ENCODE data around the gene CYSRT1.

CYSRT1 gene

GRCh38 chr9:137190315-137190856, 34.6 kb upstream of the CYSRT1 start:
- DNase-seq (ENCODE audit: low read depth in 2 of 2) = no peak

GRCh38 chr9:137191245-137191644, 33.7 kb upstream of the CYSRT1 start:
- no peak for DNase-seq (ENCODE audit: low read depth in 2 of 2)

DNA sequence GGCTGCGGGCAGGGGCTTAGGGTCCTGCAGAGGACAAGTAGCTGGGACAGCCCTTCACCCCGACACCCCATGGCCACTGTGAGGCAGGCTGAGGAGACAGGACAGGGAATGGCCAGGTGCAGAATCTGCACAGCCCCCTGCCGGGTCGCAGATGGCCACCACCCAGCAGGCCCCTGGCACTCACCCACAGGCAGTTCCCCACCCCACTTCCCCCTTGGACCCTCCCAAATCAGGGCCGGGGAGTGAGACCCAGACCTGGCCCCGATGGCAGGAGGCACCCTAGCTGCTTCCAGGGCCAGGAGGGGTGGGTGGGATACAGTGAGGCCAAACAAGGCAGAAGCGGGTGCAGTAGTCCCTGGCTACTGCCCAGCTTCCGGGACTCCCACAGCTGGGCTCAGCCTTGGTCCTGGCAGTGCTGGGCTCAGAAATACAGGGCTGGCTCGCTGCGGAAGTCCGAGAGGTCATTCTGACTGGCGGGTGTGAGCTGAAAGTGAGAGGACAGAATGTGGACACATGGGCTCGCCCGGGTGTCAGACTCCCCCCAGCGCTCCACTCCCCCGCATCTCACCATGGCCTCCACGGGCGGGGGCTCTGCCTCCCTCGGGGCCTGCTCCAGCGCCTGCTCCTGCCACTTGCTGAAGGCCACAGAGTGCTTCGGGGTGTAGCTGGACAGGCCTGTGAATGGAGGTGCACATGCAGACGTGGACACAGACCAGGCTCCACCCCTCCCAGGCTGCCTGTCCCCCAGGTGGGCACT, 33.1 kb upstream of the CYSRT1 start:
- no peak for DNase-seq (ENCODE audit: low read depth in 2 of 2)

DNA sequence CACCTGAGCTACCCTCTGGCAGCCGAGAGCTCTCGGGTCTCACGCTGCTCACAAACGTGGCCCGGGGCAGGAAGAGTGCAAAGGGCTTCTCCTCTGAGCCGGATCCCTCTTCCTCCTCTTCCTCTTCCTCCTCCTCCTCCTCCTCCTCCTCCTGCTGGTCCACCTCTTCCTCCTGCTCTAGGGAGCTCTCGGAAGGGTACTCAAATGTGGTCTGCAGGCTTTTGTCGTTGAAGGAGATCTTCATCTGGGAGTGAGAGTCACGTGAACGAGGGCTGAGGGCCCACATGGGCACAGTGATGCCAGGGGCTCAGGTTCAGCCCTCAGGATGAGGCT, 32.6 kb upstream of the CYSRT1 start:
- no peak for DNase-seq (ENCODE audit: low read depth in 2 of 2)

DNA sequence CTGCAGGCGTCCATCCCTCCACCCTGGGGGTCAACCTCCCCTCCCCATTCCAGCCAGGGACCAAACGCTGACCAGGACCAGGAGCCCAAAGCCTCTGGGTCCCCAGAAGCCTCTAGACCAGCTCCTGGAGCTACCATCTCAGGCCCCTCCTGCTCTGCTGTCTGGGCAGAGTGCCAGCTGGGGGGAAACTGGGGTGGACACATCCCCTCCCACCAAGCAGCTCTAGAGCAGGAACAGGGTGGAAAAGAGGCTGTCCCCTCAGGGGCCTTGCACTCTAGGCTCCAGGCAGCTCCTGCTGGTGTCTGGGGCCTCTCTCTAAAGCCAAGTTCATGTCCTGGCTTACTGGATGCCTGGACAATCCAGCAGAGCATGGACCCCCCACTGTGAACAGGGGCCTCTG, 32.1 kb upstream of the CYSRT1 start:
- no peak for DNase-seq (ENCODE audit: low read depth in 2 of 2)

DNA sequence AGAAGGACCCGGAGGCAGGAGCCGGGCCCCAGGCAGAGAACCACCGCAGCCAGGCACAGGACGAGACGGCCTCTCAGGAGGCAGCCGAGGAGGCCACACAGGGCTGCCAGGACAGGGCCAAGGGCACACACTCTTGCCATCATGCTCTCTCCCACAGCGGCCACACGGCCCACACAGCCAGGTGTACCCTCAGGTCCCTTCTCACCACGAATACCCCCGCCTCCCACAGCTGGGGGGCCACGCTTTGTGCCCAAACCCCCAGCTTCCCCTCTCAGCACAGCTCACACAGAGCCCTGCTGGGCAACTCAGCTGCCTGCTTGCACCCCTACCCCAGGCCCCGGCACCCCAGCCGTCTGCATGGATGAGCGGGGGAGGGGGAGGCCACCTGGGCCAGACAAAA, 31.2 kb upstream of the CYSRT1 start:
- no peak for DNase-seq (ENCODE audit: low read depth in 2 of 2)

DNA sequence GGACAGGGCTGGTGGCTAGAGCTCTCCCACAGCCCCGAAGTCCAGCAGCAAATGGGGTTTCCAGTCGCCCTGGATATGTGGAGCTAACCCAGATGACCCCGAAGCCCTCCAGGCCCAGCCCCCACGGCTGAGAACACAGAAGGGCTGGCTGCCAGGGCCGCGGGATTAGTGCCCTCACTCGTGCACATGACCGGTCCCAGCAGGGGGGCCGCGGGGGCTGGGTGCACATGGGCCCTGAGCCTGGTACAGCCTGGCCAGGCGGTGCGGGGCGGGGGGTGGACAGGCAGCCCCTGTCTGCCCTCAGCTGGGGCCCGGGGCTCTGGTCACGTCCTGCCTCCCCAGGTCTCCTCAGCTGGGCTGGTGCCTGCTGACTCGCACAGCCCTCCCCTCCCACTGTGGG, 30.6 kb upstream of the CYSRT1 start:
- DNase-seq (ENCODE audit: low read depth in 2 of 2) = no peak

DNA sequence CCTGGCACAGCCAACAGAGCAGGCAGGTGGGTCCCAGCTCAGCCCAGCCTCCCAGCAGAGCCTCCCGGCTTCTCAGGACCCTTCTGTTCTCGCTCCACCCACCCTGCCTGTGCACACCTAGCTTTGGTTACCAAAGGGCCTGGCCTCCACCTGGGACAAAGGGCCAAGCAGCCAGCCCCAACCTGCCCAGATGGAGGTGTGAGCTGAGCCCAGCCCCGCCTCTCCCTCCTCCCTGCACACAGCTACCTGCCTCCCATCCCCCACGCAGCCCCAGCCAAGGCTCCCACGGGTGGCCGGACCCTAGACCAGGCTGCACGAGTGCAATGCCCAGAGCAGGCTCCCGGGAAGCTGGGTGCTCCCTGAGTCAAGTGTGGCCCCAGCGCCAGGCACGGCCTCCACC, 30.1 kb upstream of the CYSRT1 start:
- no peak for DNase-seq (ENCODE audit: low read depth in 2 of 2)

GRCh38 chr9:137195525-137196220, 29.3 kb upstream of the CYSRT1 start:
- DNase-seq (ENCODE audit: low read depth in 2 of 2) = no peak

- DNase-seq (ENCODE audit: low read depth in 2 of 2) = no peak
Observed at GRCh38 chr9:137198051-137198901, 26.7 kb upstream of the CYSRT1 start.

DNA sequence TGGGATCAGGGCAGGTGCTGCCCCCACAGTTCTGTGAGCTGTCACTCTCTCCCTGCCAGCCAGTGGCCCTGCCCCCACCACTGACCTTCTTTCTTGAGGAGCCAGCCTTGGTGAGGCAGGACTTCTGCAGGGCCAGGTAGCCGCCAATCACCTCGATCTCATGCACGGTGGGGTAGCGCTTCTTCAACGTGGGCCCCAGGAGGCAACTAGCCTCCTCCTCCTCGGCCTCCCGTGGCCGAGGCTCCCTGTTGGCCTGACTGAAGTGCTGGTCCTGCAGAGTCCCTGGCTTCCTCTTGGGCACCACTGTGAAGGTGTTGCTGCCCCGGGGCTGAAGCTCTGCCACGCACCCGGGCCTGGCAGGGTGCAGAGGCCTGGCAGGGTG, 26.1 kb upstream of the CYSRT1 start:
- no peak for DNase-seq (ENCODE audit: low read depth in 2 of 2)

DNA sequence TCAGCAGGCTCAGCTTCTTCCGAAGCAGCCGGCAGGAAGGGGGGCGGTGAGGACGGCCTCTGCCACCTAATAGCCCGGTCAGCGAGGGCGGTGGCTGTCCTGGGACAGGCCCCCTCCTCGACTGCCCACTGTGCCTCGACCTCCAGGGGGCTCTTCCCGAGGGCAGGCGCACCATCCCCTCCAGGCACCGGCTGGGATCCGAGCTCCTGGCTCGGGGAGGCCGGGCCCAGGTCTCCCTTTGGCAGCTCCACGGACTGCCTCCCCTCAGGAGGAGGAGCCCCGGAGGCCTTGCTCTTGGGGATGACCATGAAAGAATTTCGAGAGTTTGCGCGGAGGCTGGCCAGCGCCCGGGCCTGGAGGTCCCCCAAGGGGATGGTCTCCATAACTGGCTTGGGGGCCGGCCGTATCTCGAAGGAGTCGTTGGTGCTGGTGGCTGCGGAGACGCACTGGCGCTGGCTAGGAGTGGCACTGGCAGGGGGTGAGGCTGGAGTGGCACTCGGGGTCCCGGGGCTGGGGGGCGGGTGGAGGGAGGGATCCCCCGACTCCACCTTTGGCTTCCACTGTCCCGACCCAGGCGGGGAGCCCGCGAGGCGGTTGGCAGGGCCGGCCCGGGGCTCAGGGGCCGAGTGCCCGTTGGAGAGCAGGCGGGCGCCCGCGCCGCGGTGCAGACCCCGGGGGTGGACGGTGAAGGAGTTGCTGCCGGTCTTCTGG, 25.4 kb upstream of the CYSRT1 start:
- no peak for DNase-seq (ENCODE audit: low read depth in 2 of 2)

DNA sequence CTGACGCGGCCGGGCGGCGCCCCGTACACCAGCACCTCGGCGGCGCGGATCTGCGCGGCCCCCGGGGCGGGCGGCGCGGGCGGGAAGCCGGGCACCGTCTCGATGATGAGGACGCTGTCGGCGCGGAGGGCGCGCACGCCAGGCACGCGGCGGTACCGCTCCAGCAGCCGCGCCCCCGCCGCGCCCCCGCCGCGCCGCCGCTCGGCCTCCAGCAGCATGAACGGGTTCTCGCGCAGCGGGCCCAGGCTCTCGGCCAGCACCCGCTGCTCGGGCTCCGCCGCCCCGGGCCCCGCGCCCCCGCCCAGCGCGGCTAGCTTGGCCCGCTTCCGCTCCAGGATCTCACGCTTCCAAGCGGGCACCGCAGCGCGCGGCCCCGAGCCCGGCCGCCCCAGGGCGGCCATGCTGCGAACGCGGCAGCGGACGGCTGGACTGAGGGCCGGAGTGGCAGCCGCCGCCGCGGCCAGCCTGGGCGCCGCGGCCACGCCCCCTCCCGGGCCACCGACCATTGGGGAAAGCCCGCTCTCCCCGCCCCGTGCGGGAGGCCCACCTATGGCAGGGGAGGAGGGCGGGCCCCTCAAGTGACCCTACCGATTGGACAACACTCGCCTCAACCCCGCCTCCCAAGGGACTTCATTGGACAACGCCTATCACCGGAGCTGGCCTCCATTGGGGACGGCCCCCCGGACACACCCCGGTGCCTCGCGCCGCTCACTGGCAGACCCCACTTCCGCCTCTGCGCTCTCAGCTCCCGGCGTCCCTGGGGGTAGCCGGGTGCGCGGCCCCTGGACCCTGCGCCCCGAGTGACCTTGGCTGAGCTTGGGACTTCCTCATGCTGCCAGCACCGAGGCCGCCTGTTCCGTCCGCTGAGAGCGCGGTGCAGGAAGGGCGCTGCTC, 24.4 kb upstream of the CYSRT1 start, which contains the start of gene TPRN:
Gene TPRN, minus strand, starts transcription at position 431 of the 894 bp plus-strand sequence. Its CDS starts 30 bp downstream, at position 401.
- DNase-seq (ENCODE audit: low read depth in 2 of 2) = peak; percentile 97 to 99

DNA sequence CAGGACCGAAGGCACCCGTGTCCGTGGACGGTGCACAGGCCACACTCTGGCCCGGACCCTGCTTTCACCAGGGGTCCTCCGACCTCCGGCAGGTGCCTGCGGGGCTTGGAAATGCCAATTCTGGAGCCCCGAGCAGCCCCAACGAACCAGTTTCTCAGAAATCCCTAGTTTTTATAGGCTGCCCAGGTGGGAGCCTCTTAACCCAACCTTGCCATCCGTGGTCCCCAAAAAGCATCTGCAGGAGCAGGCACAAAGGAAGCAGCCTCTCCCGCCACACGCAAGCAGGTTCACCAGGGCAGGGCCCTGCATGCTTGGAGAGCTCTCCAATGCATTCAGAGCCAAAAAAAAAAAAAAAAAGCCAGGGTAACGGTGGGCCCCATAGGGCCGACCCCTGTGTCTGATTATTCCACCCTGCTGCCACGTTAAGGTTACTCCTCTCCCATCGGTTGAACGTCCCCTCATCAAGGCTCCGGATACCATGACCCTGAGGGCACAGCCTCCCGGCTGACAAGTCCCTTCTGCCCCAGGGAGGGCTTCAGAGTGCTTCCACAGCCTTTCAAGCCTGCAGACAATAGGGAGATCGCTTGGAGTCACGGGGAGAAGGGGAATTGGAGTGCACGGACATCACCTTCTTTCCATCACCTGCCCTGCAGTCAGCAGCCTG, 23.6 kb upstream of the CYSRT1 start:
- no peak for DNase-seq (ENCODE audit: low read depth in 2 of 2)

DNA sequence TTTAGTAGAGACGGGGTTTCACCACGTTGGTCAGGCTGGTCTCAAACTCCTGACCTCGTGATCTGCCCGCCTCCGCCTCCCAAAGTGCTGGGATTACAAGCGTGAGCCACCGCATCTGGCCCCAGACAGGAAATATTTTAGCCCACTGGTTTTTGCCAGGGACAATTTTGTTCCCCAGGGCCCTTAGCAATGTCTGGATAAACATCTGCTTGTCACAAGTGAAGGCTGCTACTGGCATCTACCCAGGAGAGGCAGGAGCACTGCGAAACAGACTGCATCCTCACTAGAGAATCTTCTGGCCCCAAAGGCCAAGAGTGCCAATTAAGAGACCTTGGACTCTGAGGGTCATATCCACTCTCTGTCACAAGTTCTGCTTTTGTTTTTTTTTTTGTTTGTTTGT, 22.0 kb upstream of the CYSRT1 start:
- no peak for DNase-seq (ENCODE audit: low read depth in 2 of 2)

GRCh38 chr9:137204731-137205125, 20.2 kb upstream of the CYSRT1 start:
- DNase-seq (ENCODE audit: low read depth in 2 of 2) = no peak

- DNase-seq (ENCODE audit: low read depth in 2 of 2) = peak; percentile 90 to 94
Observed at GRCh38 chr9:137205126-137206069, 19.6 kb upstream of the CYSRT1 start, which contains the start of the genes NDOR1 and TMEM203. Gene NDOR1 (plus strand): TSS chr9:137205700. CDS start chr9:137205778, 78 bp downstream. Gene TMEM203 (minus strand): TSS chr9:137205648. CDS start chr9:137205414, 234 bp downstream.

GRCh38 chr9:137206602-137207001, 18.4 kb upstream of the CYSRT1 start:
- no peak for DNase-seq (ENCODE audit: low read depth in 2 of 2)

DNA sequence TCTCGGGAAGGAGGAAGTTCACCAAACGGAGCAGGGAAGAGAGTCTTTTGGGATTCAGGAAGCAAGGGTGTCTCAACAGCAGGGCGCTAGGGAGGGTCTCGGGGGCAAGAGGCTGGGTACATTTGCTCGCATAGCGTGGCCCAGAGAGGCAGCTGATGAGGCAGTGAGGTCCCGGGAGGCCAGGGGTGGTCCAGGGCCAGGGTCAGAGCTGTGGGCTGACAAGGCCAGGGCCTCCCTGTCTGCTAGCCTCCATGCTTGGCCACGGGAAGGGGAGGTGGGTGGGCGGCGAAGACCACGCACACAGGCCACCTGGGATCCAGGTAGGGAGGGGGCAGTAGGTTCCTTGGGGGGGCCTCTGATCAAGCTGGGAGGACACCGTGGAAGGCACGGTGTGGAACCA, 13.4 kb upstream of the CYSRT1 start:
- no peak for DNase-seq (ENCODE audit: low read depth in 2 of 2)

Measured in stimulated activated CD4-positive, alpha-beta T cell treated with anti-CD3 and anti-CD28 coated beads, Interleukin-12 subunit alpha, Interleukin-12 subunit beta, amount 100 ng/mL, for 24 hours (primary cell).